Subcutaneous abdominal adipose tissue (tissue), 5 donors: Measurements from ENCODE around the gene GJC2.

Source experiments
- H3K27ac ChIP-seq: one replicate; pipeline ENCODE4 v1.7.0; 2013; ENCODE audit warnings: low read depth, mild to moderate bottlenecking, inconsistent platforms, low read length, moderate library complexity
- H3K27me3 ChIP-seq, 5 donors: one replicate each; pipeline ENCODE4 v1.7.0; 2013; ENCODE audit warnings: low read length in 5 of 5, inconsistent platforms in 1 of 5; ENCODE audit not compliant: control insufficient read depth in 5 of 5, insufficient read depth in 4 of 5
- H3K36me3 ChIP-seq, 5 donors: one replicate each; pipeline ENCODE4 v1.7.0; 2013; ENCODE audit warnings: low read length in 5 of 5; ENCODE audit not compliant: control insufficient read depth in 5 of 5, insufficient read depth in 5 of 5
- H3K4me1 ChIP-seq, 5 donors: one replicate each; pipeline ENCODE4 v1.7.0; 2013; ENCODE audit warnings: low read length in 5 of 5, mild to moderate bottlenecking in 3 of 5, moderate library complexity in 1 of 5; ENCODE audit not compliant: control insufficient read depth in 5 of 5, insufficient read depth in 5 of 5
- H3K4me3 ChIP-seq, 5 donors: one replicate each; pipeline ENCODE4 v1.7.0; 2013; ENCODE audit warnings: low read length in 5 of 5, low read depth in 1 of 5
- H3K9ac ChIP-seq, 5 donors: one replicate each; pipeline ENCODE4 v1.7.0; 2013; ENCODE audit warnings: low read length in 5 of 5, mild to moderate bottlenecking in 4 of 5, moderate library complexity in 3 of 5
- H3K9me3 ChIP-seq, 5 donors: one replicate each; pipeline ENCODE4 v1.7.0; 2013; ENCODE audit warnings: low read length in 5 of 5; ENCODE audit not compliant: control insufficient read depth in 5 of 5
- donor health status: healthy.
- donor health status: healthy.
- donor health status: healthy.
- donor health status: healthy.
- donor health status: healthy.

GJC2 gene

GRCh38 chr1:228112167-228112566 is 37.6 kb upstream of the GJC2 start:
- H3K27me3 ChIP-seq, result no peaks in the 10 kb centered on the region
- no peaks in the 10 kb centered on the region for H3K9me3 ChIP-seq

GRCh38 chr1:228112617-228113016 is 37.1 kb upstream of the GJC2 start:
- H3K9ac ChIP-seq, result no peak overlapping the region
- no peak overlapping the region for H3K27ac ChIP-seq
- no peak overlapping the region for H3K4me3 ChIP-seq
- peaks cover 0 to 5% (median 2%) of the 10 kb centered on the region in 5 donors for H3K36me3 ChIP-seq
- peaks cover 5 to 25% (median 22%) of the 10 kb centered on the region in 5 donors for H3K4me1 ChIP-seq
- no peaks in the 10 kb centered on the region for H3K9me3 ChIP-seq
- H3K27me3 ChIP-seq, result no peaks in the 10 kb centered on the region

More at GRCh38 chr1:228112167-228112566, 37.6 kb upstream of the GJC2 start:
- no peak overlapping the region for H3K9ac ChIP-seq
- peaks cover 5 to 25% (median 23%) of the 10 kb centered on the region in 5 donors for H3K4me1 ChIP-seq
- no peak overlapping the region for H3K27ac ChIP-seq
- no peak overlapping the region for H3K4me3 ChIP-seq
- H3K36me3 ChIP-seq, result peaks cover 0 to 9% (median 6%) of the 10 kb centered on the region in 5 donors

GRCh38 chr1:228114827-228115226 is 34.9 kb upstream of the GJC2 start:
- Histone ChIP-seq H3K27me3 (no peaks in the 10 kb centered on the region), H3K4me1 (peaks cover 0 to 7% (median 6%) of the 10 kb centered on the region in 5 donors), H3K9me3 (peaks cover 0 to 4% (median 0%) of the 10 kb centered on the region in 5 donors), H3K27ac (no peak overlapping the region), H3K36me3 (no peaks in the 10 kb centered on the region), H3K9ac (no peak overlapping the region), H3K4me3 (no peak overlapping the region)

DNA sequence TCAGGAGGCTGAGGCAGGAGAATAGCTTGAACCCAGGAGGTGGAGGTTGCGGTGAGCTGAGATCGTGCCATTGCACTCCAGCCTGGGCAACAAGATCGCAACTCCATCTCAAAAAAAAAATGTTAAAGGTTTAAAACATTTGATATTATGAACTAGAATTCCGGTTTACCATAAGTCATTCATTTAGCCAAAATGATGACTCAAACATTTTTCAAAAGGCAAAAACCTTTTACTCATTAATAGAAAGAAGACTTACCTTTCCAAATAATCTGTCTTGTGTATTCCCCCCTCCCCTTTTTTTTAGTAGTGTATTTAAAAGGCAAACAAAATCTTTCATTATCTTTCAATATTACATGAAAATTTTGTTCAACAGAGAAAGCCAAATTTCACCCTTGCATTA is 32.4 kb upstream of the GJC2 start:
- no peaks in the 10 kb centered on the region for H3K4me1 ChIP-seq
- H3K9ac ChIP-seq, result no peak overlapping the region
- no peaks in the 10 kb centered on the region for H3K27me3 ChIP-seq
- no peaks in the 10 kb centered on the region for H3K36me3 ChIP-seq
- H3K27ac ChIP-seq, result no peak overlapping the region
- H3K9me3 ChIP-seq, result peaks cover 0 to 4% (median 0%) of the 10 kb centered on the region in 5 donors
- no peak overlapping the region for H3K4me3 ChIP-seq

- Histone ChIP-seq H3K27me3 (no peaks in the 10 kb centered on the region), H3K9ac (no peak overlapping the region), H3K27ac (no peak overlapping the region), H3K4me1 (no peaks in the 10 kb centered on the region), H3K4me3 (no peak overlapping the region), H3K9me3 (peaks cover 0 to 4% (median 0%) of the 10 kb centered on the region in 5 donors), H3K36me3 (no peaks in the 10 kb centered on the region)
Measured at GRCh38 chr1:228118040-228118439, 31.7 kb upstream of the GJC2 start.

- Histone ChIP-seq H3K27me3 (no peaks in the 10 kb centered on the region), H3K36me3 (no peaks in the 10 kb centered on the region), H3K27ac (no peak overlapping the region), H3K9ac (no peak overlapping the region), H3K4me1 (no peaks in the 10 kb centered on the region), H3K9me3 (peaks cover 0 to 4% (median 0%) of the 10 kb centered on the region in 5 donors), H3K4me3 (no peak overlapping the region)
Measured at GRCh38 chr1:228120351-228120750, 29.4 kb upstream of the GJC2 start.

- peaks cover 0 to 4% (median 0%) of the 10 kb centered on the region in 5 donors for H3K9me3 ChIP-seq
- H3K36me3 ChIP-seq, result no peaks in the 10 kb centered on the region
- no peak overlapping the region for H3K9ac ChIP-seq
- H3K27ac ChIP-seq, result no peak overlapping the region
- no peak overlapping the region for H3K4me3 ChIP-seq
- H3K27me3 ChIP-seq, result no peaks in the 10 kb centered on the region
- H3K4me1 ChIP-seq, result peaks cover 0 to 5% (median 0%) of the 10 kb centered on the region in 5 donors
Measured at GRCh38 chr1:228120857-228121489, 28.8 kb upstream of the GJC2 start.

DNA sequence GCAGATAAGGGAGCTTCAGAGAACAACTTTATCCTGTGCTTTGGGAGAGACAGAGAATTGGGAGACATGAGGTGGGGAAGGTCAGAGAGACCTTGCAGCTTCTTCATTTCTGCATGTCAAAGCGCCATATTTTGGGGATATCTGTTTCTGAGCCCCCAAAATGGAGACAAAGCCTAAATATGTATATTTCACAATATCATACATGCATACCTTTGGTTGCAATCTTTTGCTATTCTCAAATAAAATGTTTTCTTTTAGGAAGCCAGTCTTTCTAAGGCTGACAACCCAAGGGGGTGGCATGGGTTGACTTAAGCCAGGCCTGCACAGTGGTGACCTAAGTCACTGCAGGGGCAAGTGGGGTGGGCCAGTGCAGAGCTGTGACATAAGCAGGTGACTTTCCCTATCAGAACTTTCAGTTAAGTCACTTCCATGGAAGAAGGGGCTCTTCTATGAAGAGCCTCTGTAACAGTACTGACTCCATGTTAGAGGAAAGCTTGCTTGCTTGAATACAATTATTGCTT is 26.7 kb upstream of the GJC2 start:
- no peaks in the 10 kb centered on the region for H3K27me3 ChIP-seq
- no peak overlapping the region for H3K4me3 ChIP-seq
- no peak overlapping the region for H3K27ac ChIP-seq
- H3K4me1 ChIP-seq, result peaks cover 0 to 17% (median 4%) of the 10 kb centered on the region in 5 donors
- peaks cover 0 to 3% (median 0%) of the 10 kb centered on the region in 5 donors for H3K9me3 ChIP-seq
- H3K36me3 ChIP-seq, result no peaks in the 10 kb centered on the region
- no peak overlapping the region for H3K9ac ChIP-seq

DNA sequence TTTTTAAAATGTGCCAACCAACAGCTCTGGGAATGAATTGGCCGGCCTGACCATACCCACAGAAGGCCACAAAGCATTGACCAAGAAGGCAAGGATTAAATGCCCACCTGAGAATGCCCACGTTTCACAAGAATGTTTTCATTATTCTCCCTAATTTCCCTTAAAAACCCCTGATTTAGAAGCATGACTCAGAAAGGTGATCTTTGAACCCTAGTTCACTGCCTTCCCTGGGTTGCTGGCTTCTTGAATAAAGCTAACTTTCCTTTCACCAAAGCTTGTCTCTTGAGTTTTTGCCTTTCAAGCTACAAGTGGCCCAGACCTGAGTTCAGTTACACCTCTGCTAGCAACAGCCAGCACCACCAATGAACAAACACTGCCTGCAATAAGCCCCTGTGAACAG is 26.2 kb upstream of the GJC2 start:
- Histone ChIP-seq H3K4me3 (no peak overlapping the region), H3K9me3 (no peaks in the 10 kb centered on the region), H3K4me1 (peaks cover 0 to 17% (median 4%) of the 10 kb centered on the region in 5 donors), H3K27ac (no peak overlapping the region), H3K9ac (no peak overlapping the region), H3K27me3 (no peaks in the 10 kb centered on the region), H3K36me3 (no peaks in the 10 kb centered on the region)

DNA sequence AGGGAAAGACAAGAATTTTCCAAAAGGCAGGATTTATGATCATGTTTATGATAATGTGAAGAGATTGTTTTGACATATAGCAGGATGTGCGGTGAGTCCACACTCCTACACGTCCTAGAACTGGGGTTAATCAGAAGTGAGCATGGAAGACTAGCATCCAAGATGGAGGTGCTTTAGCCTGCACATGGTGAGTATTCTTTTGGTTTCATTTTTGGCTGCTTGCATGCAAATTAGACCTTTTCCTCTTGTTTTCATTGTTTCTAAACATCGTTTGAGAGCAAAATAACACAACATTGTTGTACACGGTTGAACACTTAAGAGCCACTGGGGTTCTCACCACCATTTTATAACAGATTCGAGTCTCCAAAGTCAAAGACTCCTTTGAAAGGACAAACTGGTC is 24.5 kb upstream of the GJC2 start:
- Histone ChIP-seq H3K4me3 (no peak overlapping the region), H3K36me3 (no peaks in the 10 kb centered on the region), H3K27me3 (peaks cover 0 to 1% (median 0%) of the 10 kb centered on the region in 5 donors), H3K9me3 (no peaks in the 10 kb centered on the region), H3K4me1 (peaks cover 0 to 17% (median 4%) of the 10 kb centered on the region in 5 donors), H3K27ac (no peak overlapping the region), H3K9ac (no peak overlapping the region)
